Endothelial cell of umbilical vein (primary cell): ENCODE results near the gene CCDC188. TPM values are rescaled to one million over a fixed set of nuclear protein-coding genes. Genes with fewer than 3 reads are reported as not detected.

Source experiments
- BruUV-seq: library from RNA; stranded (reverse); fragments of 400-500 nt; replicated peaks from 2 replicates; lab custom pipeline; 2021; lab: Mats Ljungman, UMichigan
- CTCF ChIA-PET: fragments of 300-600, 350-600 bp; sonication (Branson Sonifier 250); formaldehyde crosslinking; loops from one replicate; lab custom pipeline; 2021; ENCODE audit warnings: antibody characterized with exemption, inconsistent platforms; lab: Charles Lee
- POLR2A ChIA-PET: fragments of 300-600, 350-600 bp; sonication (Branson Sonifier 250); formaldehyde crosslinking; loops from one replicate; lab custom pipeline; 2021; ENCODE audit warnings: antibody characterized with exemption, inconsistent platforms; lab: Charles Lee
- DNase-seq: peaks from one replicate; pipeline ENCODE4 v3.0.0-alpha.2; 2011; ENCODE audit warnings: low read depth, low spot score
- FAIRE-seq: peaks from 2 replicates; lab custom pipeline; 2011; peaks lifted over from hg19 to GRCh38; lab: Jason Lieb, UNC
- H2AFZ ChIP-seq: 2 replicates; pipeline ENCODE4 v1.6.0; 2012; ENCODE audit warnings: low read depth, low read length, control low read depth, inconsistent platforms
- H3K27ac ChIP-seq: 2 replicates; pipeline ENCODE4 v1.5.1; 2011; ENCODE audit warnings: low read depth, mild to moderate bottlenecking, control low read depth, low read length, moderate library complexity; ENCODE audit not compliant: insufficient read depth
- H3K27me3 ChIP-seq, 2 experiments: 2 replicates each; pipeline versions ENCODE4 v1.6.0 to v1.6.1; 2011; ENCODE audit warnings: low read length in 2 of 2, mixed read lengths in 1 of 2; ENCODE audit not compliant: control insufficient read depth in 2 of 2, insufficient read depth in 2 of 2
- H3K36me3 ChIP-seq, 2 experiments: 2 replicates in 1 of 2; 3 replicates in 1 of 2; pipeline ENCODE4 v1.5.1; 2011; ENCODE audit warnings: low read length in 2 of 2, mild to moderate bottlenecking in 1 of 2, moderate library complexity in 1 of 2; ENCODE audit not compliant: control insufficient read depth in 2 of 2, insufficient read depth in 2 of 2; ENCODE audit errors: extremely low read depth in 1 of 2
- H3K4me1 ChIP-seq: 3 replicates; pipeline ENCODE4 v1.5.1; 2011; ENCODE audit warnings: mild to moderate bottlenecking, low read length; ENCODE audit not compliant: control insufficient read depth, insufficient read depth; ENCODE audit errors: extremely low read depth
- H3K4me2 ChIP-seq: 2 replicates; pipeline ENCODE4 v1.6.1; 2011; ENCODE audit warnings: low read length, control low read depth, mixed read lengths; ENCODE audit not compliant: insufficient read depth
- H3K4me3 ChIP-seq, 3 experiments: fragments of 200-600 bp in 1 of 3; sonication (generic), shearing (Covaris generic) in 1 of 3; replicated peaks in 1 of 3; 2 replicates each; pipeline ENCODE4 v1.5.1; 2011 to 2016; ENCODE audit warnings: control low read depth in 3 of 3, low read length in 3 of 3, mild to moderate bottlenecking in 2 of 3, inconsistent platforms in 1 of 3, low read depth in 1 of 3, moderate library complexity in 1 of 3; ENCODE audit not compliant: insufficient read depth in 1 of 3
- H3K79me2 ChIP-seq: 2 replicates; pipeline ENCODE4 v1.6.0; 2012; ENCODE audit warnings: low read length, inconsistent platforms; ENCODE audit not compliant: control insufficient read depth, insufficient read depth
- H3K9ac ChIP-seq: replicated peaks from 2 replicates; pipeline ENCODE3; 2011; ENCODE audit warnings: low read length, control low read depth; ENCODE audit not compliant: insufficient read depth; ENCODE audit errors: extremely low read depth
- H3K9me1 ChIP-seq: replicated peaks from 3 replicates; pipeline ENCODE4 v1.6.0; 2011; ENCODE audit warnings: mild to moderate bottlenecking, low read length; ENCODE audit not compliant: control insufficient read depth, insufficient read depth; ENCODE audit errors: extremely low read depth
- H3K9me3 ChIP-seq: replicated peaks from 2 replicates; pipeline ENCODE4 v1.5.1; 2012; ENCODE audit warnings: low read length, inconsistent platforms; ENCODE audit not compliant: control insufficient read depth, insufficient read depth
- H4K20me1 ChIP-seq: replicated peaks from 2 replicates; pipeline ENCODE3; 2011; ENCODE audit warnings: mild to moderate bottlenecking, low read length; ENCODE audit not compliant: control insufficient read depth, insufficient read depth; ENCODE audit errors: extremely low read depth
- EZH2 ChIP-seq: IDR thresholded peaks from 2 replicates; pipeline ENCODE4 v1.6.1; 2012; ENCODE audit warnings: borderline replicate concordance, low read depth, mild to moderate bottlenecking, moderate library complexity, low read length, inconsistent platforms; ENCODE audit not compliant: severe bottlenecking
- FOS ChIP-seq: IDR thresholded peaks from 2 replicates; pipeline ENCODE4 v1.6.1; 2011; ENCODE audit warnings: mild to moderate bottlenecking, low read length, moderate library complexity, borderline replicate concordance; ENCODE audit not compliant: insufficient read depth
- GATA2 ChIP-seq: IDR thresholded peaks from 2 replicates; pipeline ENCODE4 v1.7.0; 2011; ENCODE audit warnings: low read depth, mild to moderate bottlenecking, moderate library complexity, mixed read lengths, low read length; ENCODE audit not compliant: insufficient read length, insufficient read depth
- JUN ChIP-seq: IDR thresholded peaks from 2 replicates; pipeline ENCODE4 v1.6.1; 2011; ENCODE audit warnings: borderline replicate concordance, low read depth; ENCODE audit not compliant: insufficient read length, insufficient read depth
- MYC ChIP-seq: IDR thresholded peaks from one replicate; pipeline ENCODE4 v1.6.1; 2011; ENCODE audit warnings: mild to moderate bottlenecking, low read depth, low read length
- POLR2A ChIP-seq: IDR thresholded peaks from 2 replicates; pipeline ENCODE4 v1.6.1; 2012; ENCODE audit warnings: low read depth, mild to moderate bottlenecking, control low read depth, low read length
- POLR2AphosphoS5 ChIP-seq: IDR thresholded peaks from 2 replicates; pipeline ENCODE4 v1.6.1; 2012; ENCODE audit warnings: low read depth, mild to moderate bottlenecking, control low read depth, low read length, moderate library complexity; ENCODE audit not compliant: insufficient read depth
- dilution Hi-C: fragments of 300-500 bp; cut with MboI; formaldehyde crosslinking; loops from one replicate; pipeline ENCODE4 v1.15.0; 2019; ENCODE audit warnings: low sequenced_read_pairs; ENCODE audit not compliant: extremely low pct_ligation_motif_present
- intact Hi-C: fragments of 100-400 bp; cut with micrococcal nuclease; formaldehyde crosslinking; loops from one replicate; pipeline ENCODE4 v1.10.0; 2022
- polyA plus RNA-seq, 4 experiments: library from polyadenylated mRNA; depleted of rRNA in 3 of 4; stranded (reverse) in 3 of 4; unstranded in 1 of 4; fragments of >200 nt; gene quantifications; 2 replicates each; pipeline versions ENCODE4 v1.2.1 to v1.2.3, GENCODE V29; 2011 to 2012; ENCODE audit warnings: missing spikeins in 1 of 4
- total RNA-seq: library from RNA; stranded (reverse); gene quantifications from 2 replicates; pipeline ENCODE4 v1.2.3, GENCODE V29; 2021
- TF ChIP-seq, protein P1 (sequence below): IDR thresholded peaks from 2 replicates; pipeline ENCODE4 v1.6.1; 2011; ENCODE audit not compliant: insufficient read depth, insufficient read length
- TF ChIP-seq, protein P2 (sequence below), 2 donors: IDR thresholded peaks; 1 replicate in 1 of 2; 2 replicates in 1 of 2; pipeline ENCODE4 v1.5.1; 2011; ENCODE audit warnings: low read length in 2 of 2, mild to moderate bottlenecking in 2 of 2, moderate library complexity in 2 of 2, control low read depth in 1 of 2, inconsistent platforms in 1 of 2, low read depth in 1 of 2; ENCODE audit not compliant: insufficient read depth in 1 of 2; ENCODE audit errors: extremely low read depth in 1 of 2

The CCDC188 gene
- total and polyA plus RNA-seq, 2 donors (not counting 3 experiments of a cell fraction or from before 2014, with no cell fraction given): 9.4 to 9.8 TPM

DNA sequence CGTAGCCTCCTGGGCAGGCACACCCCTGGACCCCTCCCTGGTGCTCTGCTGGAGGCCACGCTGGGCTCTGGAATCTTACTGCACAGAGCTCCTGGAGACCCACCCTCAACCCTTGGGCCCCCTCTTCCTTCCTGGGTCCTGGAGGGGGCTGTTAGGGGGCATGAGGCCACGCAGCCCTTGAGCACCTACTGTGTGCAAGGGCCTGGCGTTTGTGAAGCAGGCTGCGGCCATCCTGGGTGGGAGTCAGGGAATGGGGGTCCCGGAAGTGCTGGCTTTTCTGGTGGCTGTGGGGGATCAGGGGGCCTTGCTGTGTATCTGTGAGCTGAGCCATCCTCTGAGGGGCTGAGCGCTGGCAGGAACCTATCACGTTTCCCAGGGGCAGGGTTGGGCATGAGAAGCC is 40.9 kb upstream of the CCDC188 start:
- ChIA-PET CTCF (interaction anchor here (1.6 kb wide), 1 partner anchor 45 kb away, joined by 3 read pairs; no protein-coding TSS in a partner anchor), POLR2A (no interaction called here)
- Histone ChIP-seq H3K9me1 (no peaks in the 10 kb centered on the region), H3K9me3 (no peaks in the 10 kb centered on the region), H3K4me2 (no peak overlapping the region), H3K27me3 (no peaks in the 10 kb centered on the region), H3K9ac (no peak overlapping the region), H4K20me1 (no peaks in the 10 kb centered on the region), H3K4me3 (no peak overlapping the region), H3K4me1 (no peaks in the 10 kb centered on the region), H3K27ac (no peak overlapping the region), H3K36me3 (no peaks in the 10 kb centered on the region), H2AFZ (no peak overlapping the region), H3K79me2 (no peaks in the 10 kb centered on the region)
- no peak for FAIRE-seq
- intact Hi-C loops (no loop called here), dilution Hi-C loops (no loop called here)
- TF ChIP-seq, protein P1, sequence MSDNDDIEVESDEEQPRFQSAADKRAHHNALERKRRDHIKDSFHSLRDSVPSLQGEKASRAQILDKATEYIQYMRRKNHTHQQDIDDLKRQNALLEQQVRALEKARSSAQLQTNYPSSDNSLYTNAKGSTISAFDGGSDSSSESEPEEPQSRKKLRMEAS: no peak
- no peak for TF ChIP-seq EZH2
- no peak for TF ChIP-seq JUN
- TF ChIP-seq POLR2AphosphoS5: no peak
- TF ChIP-seq POLR2A: no peak
- TF ChIP-seq MYC: no peak
- no peak for TF ChIP-seq FOS
- no peak for TF ChIP-seq GATA2
- TF ChIP-seq, protein P2, sequence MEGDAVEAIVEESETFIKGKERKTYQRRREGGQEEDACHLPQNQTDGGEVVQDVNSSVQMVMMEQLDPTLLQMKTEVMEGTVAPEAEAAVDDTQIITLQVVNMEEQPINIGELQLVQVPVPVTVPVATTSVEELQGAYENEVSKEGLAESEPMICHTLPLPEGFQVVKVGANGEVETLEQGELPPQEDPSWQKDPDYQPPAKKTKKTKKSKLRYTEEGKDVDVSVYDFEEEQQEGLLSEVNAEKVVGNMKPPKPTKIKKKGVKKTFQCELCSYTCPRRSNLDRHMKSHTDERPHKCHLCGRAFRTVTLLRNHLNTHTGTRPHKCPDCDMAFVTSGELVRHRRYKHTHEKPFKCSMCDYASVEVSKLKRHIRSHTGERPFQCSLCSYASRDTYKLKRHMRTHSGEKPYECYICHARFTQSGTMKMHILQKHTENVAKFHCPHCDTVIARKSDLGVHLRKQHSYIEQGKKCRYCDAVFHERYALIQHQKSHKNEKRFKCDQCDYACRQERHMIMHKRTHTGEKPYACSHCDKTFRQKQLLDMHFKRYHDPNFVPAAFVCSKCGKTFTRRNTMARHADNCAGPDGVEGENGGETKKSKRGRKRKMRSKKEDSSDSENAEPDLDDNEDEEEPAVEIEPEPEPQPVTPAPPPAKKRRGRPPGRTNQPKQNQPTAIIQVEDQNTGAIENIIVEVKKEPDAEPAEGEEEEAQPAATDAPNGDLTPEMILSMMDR (IDR thresholded peaks at IDR 0.05; ENCODE audit: extremely low read depth in 1 of 2, insufficient read depth in 1 of 2, low read depth in 1 of 2, low read length in 2 of 2): no peak
- no TSS peak for BruUV-seq
- DNase-seq: no peak
